Fibroblast of lung (primary cell): ENCODE results near the gene MYOM1. TPM values are rescaled to one million over a fixed set of nuclear protein-coding genes. Genes with fewer than 3 reads are reported as not detected.
A peak's percentile ranks its signal among the peaks of the same experiment; 100 is the strongest.

Experiments used
- DNase-seq, 2 donors: peaks; one replicate each; pipeline versions ENCODE4 v3.0.0 to v3.0.0-alpha.2; 2010; ENCODE audit warnings: low read depth in 2 of 2
- H2AFZ ChIP-seq: 2 replicates; pipeline ENCODE4 v1.5.1; 2012; ENCODE audit warnings: low read length, control low read depth, inconsistent platforms
- H3K27ac ChIP-seq: 2 replicates; pipeline ENCODE4 v1.5.1; 2011; ENCODE audit warnings: low read length, control low read depth; ENCODE audit not compliant: insufficient read depth
- H3K27me3 ChIP-seq: 2 replicates; pipeline ENCODE4 v1.5.1; 2011; ENCODE audit warnings: mild to moderate bottlenecking, low read length; ENCODE audit not compliant: control insufficient read depth, insufficient read depth
- H3K36me3 ChIP-seq: 2 replicates; pipeline ENCODE4 v1.5.1; 2011; ENCODE audit warnings: low read length; ENCODE audit not compliant: control insufficient read depth, insufficient read depth
- H3K4me1 ChIP-seq: 2 replicates; pipeline ENCODE4 v1.5.1; 2011; ENCODE audit warnings: low read length; ENCODE audit not compliant: control insufficient read depth, insufficient read depth; ENCODE audit errors: extremely low read depth
- H3K4me2 ChIP-seq: 2 replicates; pipeline ENCODE4 v1.5.1; 2011; ENCODE audit warnings: low read length, control low read depth; ENCODE audit not compliant: insufficient read depth; ENCODE audit errors: extremely low read depth
- H3K4me3 ChIP-seq, 4 experiments: fragments of 200-600 bp in 1 of 4; sonication (generic) in 1 of 4; replicated peaks in 1 of 4; 2 replicates each; pipeline ENCODE4 v1.5.1; 2011 to 2016; ENCODE audit warnings: low read length in 4 of 4, low read depth in 3 of 4, mild to moderate bottlenecking in 3 of 4, control low read depth in 2 of 4, inconsistent platforms in 1 of 4, mixed read lengths in 1 of 4; ENCODE audit not compliant: insufficient read depth in 1 of 4; ENCODE audit errors: control extremely low read depth in 1 of 4
- H3K79me2 ChIP-seq: 2 replicates; pipeline ENCODE4 v1.5.1; 2012; ENCODE audit warnings: mild to moderate bottlenecking, low read length, inconsistent platforms; ENCODE audit not compliant: control insufficient read depth, insufficient read depth
- H3K9ac ChIP-seq: 2 replicates; pipeline ENCODE4 v1.5.1; 2011; ENCODE audit warnings: mild to moderate bottlenecking, low read length, control low read depth; ENCODE audit not compliant: insufficient read depth
- H3K9me3 ChIP-seq: 2 replicates; pipeline ENCODE4 v1.5.1; 2012; ENCODE audit warnings: low read depth, low read length; ENCODE audit not compliant: control insufficient read depth, insufficient read depth
- H4K20me1 ChIP-seq: 2 replicates; pipeline ENCODE4 v1.5.1; 2011; ENCODE audit warnings: low read length; ENCODE audit not compliant: control insufficient read depth, insufficient read depth; ENCODE audit errors: extremely low read depth
- EZH2 ChIP-seq: IDR thresholded peaks from 2 replicates; pipeline ENCODE4 v1.5.1; 2012; ENCODE audit warnings: low read length, control low read depth, mild to moderate bottlenecking; ENCODE audit errors: missing control alignments
- polyA plus RNA-seq, 2 donors: library from polyadenylated mRNA; depleted of rRNA in 1 of 2; stranded (reverse) in 1 of 2; unstranded in 1 of 2; fragments of >200 nt; gene quantifications; 2 replicates each; pipeline ENCODE4 v1.2.1, GENCODE V29; 2011 to 2012; ENCODE audit warnings: missing spikeins in 1 of 2
- total RNA-seq: library from RNA; depleted of rRNA; stranded (reverse); fragments of >200 nt; gene quantifications from 2 replicates; pipeline ENCODE4 v1.2.1, GENCODE V29; 2014
- TF ChIP-seq, protein P1 (sequence below), 2 donors: IDR thresholded peaks in 1 of 2; conservative IDR thresholded peaks in 1 of 2; 1 replicate in 1 of 2; 2 replicates in 1 of 2; pipeline ENCODE4 v1.5.1; 2011 to 2012; ENCODE audit warnings: low read length in 2 of 2, control low read depth in 1 of 2, inconsistent platforms in 1 of 2, low read depth in 1 of 2, mild to moderate bottlenecking in 1 of 2

Gene MYOM1
- total and polyA plus RNA-seq, 2 donors (not counting 1 experiment from before 2014, with no cell fraction given): 0.07 to 0.83 TPM

GRCh38 chr18:3186678-3187658 is 32.8 kb downstream of the MYOM1 start:
- TF ChIP-seq EZH2: no peak
- TF ChIP-seq, protein P1, sequence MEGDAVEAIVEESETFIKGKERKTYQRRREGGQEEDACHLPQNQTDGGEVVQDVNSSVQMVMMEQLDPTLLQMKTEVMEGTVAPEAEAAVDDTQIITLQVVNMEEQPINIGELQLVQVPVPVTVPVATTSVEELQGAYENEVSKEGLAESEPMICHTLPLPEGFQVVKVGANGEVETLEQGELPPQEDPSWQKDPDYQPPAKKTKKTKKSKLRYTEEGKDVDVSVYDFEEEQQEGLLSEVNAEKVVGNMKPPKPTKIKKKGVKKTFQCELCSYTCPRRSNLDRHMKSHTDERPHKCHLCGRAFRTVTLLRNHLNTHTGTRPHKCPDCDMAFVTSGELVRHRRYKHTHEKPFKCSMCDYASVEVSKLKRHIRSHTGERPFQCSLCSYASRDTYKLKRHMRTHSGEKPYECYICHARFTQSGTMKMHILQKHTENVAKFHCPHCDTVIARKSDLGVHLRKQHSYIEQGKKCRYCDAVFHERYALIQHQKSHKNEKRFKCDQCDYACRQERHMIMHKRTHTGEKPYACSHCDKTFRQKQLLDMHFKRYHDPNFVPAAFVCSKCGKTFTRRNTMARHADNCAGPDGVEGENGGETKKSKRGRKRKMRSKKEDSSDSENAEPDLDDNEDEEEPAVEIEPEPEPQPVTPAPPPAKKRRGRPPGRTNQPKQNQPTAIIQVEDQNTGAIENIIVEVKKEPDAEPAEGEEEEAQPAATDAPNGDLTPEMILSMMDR (conservative IDR thresholded peaks at IDR 0.05 in 1 of 2, IDR thresholded peaks at IDR 0.05 in 1 of 2; ENCODE audit: low read depth in 1 of 2, low read length in 2 of 2): peak in 1 of 2 donors; percentile 20
- Histone ChIP-seq H3K79me2 (no peaks in the 10 kb centered on the region), H3K4me3 (no peak overlapping the region), H3K9me3 (no peaks in the 10 kb centered on the region), H3K27ac (no peak overlapping the region), H3K4me2 (no peak overlapping the region), H3K36me3 (no peaks in the 10 kb centered on the region), H4K20me1 (no peaks in the 10 kb centered on the region), H3K9ac (no peak overlapping the region), H3K4me1 (no peaks in the 10 kb centered on the region), H3K27me3 (no peaks in the 10 kb centered on the region), H2AFZ (no peak overlapping the region)
- DNase-seq: peak in 1 of 2 donors; percentile 27

DNA sequence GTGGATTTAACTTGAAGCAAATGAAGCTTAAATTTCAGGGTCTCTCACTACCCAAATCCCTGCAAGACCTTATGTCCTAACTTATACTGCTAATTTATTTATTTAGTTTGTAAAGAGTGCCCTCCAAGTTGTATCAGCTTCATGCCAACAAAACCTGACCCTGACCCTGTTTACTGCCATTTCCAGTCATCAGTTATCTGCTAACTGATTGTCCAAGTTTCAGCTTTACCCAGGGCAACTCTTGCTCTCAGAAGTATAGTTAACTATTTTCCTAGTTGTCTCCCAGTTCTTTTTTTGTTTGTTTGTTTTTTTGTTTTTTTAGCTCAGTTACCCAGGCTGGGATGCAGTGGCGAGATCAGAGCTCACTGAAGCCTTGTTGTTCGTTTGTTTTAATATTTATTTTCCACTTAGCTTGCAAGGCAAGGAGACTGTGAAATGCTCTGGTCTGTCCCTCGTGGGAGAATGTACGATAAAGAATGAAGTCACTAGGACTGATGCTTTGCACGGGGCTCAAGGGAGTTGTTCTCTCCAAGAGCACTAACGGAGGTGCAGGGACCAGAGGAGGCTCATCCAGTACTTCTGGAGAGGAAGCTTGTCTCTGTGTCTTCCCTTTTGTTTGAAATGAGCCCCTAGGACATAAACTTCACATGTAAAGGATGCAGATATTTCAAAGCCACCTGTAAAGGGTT is 35.3 kb downstream of the MYOM1 start:
- H3K9me3 ChIP-seq: no peaks in the 10 kb centered on the region
- H3K79me2 ChIP-seq: no peaks in the 10 kb centered on the region
- H3K4me3 ChIP-seq: no peak overlapping the region
- no peaks in the 10 kb centered on the region for H3K36me3 ChIP-seq
- H3K4me2 ChIP-seq: no peak overlapping the region
- DNase-seq: no peak
- TF ChIP-seq, protein P1 (conservative IDR thresholded peaks at IDR 0.05 in 1 of 2, IDR thresholded peaks at IDR 0.05 in 1 of 2; ENCODE audit: low read depth in 1 of 2, low read length in 2 of 2): no peak
- no peak for TF ChIP-seq EZH2
- H2AFZ ChIP-seq: peak overlapping the region; percentile 19
- H3K9ac ChIP-seq: no peak overlapping the region
- no peaks in the 10 kb centered on the region for H3K4me1 ChIP-seq
- no peak overlapping the region for H3K27ac ChIP-seq
- H4K20me1 ChIP-seq: no peaks in the 10 kb centered on the region
- no peaks in the 10 kb centered on the region for H3K27me3 ChIP-seq

- no peaks in the 10 kb centered on the region for H3K9me3 ChIP-seq
- H3K27ac ChIP-seq: no peak overlapping the region
- H3K9ac ChIP-seq: no peak overlapping the region
- TF ChIP-seq, protein P1 (conservative IDR thresholded peaks at IDR 0.05 in 1 of 2, IDR thresholded peaks at IDR 0.05 in 1 of 2; ENCODE audit: low read depth in 1 of 2, low read length in 2 of 2): no peak
- TF ChIP-seq EZH2: no peak
- no peaks in the 10 kb centered on the region for H3K36me3 ChIP-seq
- DNase-seq: no peak
- H3K4me3 ChIP-seq: no peak overlapping the region
- H3K27me3 ChIP-seq: no peaks in the 10 kb centered on the region
- H4K20me1 ChIP-seq: no peaks in the 10 kb centered on the region
- H3K4me1 ChIP-seq: peaks cover 2% of the 10 kb centered on the region
- no peak overlapping the region for H3K4me2 ChIP-seq
- no peaks in the 10 kb centered on the region for H3K79me2 ChIP-seq
- no peak overlapping the region for H2AFZ ChIP-seq
These were observed 36.6 kb downstream of the MYOM1 start for GRCh38 chr18:3183103-3183717.
